ENCODE results near the gene OR4C6.

DNA sequence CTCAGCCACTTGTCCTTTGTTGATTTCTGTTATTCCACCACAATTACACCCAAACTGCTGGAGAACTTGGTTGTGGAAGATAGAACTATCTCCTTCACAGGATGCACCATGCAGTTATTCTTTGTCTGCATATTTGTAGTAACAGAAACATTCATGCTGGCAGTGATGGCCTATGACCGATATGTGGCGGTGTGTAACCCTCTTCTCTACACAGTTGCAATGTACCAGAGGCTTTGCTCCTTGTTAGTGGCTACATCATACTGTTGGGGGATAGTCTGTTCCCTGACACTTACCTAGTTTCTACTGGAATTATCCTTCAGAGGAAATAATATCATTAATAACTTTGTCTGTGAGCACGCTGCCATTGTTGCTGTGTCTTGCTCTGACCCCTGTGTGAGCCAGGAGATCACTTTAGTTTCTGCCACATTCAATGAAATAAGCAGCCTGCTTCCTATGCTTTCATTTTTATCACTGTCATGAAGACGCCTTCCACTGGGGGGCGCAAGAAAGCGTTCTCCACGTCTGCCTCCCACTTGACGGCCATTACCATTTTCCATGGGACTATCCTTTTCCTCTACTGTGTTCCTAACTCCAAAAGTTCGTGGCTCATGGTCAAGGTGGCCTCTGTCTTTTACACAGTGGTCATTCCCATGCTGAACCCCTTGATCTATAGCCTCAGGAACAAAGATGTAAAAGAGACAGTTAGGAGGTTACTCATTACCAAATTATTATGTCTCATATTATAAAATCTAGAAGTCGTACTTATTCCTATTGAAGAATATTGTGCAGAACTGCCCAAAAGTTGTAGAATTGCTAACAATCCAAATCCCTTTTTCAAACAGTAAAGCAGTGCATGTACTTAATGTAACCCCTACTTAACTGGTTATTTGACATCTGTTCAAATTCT lies 53.2 kb downstream of the OR4C6 start:
- TF ChIP-seq, protein P1, sequence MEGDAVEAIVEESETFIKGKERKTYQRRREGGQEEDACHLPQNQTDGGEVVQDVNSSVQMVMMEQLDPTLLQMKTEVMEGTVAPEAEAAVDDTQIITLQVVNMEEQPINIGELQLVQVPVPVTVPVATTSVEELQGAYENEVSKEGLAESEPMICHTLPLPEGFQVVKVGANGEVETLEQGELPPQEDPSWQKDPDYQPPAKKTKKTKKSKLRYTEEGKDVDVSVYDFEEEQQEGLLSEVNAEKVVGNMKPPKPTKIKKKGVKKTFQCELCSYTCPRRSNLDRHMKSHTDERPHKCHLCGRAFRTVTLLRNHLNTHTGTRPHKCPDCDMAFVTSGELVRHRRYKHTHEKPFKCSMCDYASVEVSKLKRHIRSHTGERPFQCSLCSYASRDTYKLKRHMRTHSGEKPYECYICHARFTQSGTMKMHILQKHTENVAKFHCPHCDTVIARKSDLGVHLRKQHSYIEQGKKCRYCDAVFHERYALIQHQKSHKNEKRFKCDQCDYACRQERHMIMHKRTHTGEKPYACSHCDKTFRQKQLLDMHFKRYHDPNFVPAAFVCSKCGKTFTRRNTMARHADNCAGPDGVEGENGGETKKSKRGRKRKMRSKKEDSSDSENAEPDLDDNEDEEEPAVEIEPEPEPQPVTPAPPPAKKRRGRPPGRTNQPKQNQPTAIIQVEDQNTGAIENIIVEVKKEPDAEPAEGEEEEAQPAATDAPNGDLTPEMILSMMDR (conservative IDR thresholded peaks at IDR 0.05; ENCODE audit: low read depth, low read length), result peak; percentile 64
- TF ChIP-seq EZH2 (IDR thresholded peaks at IDR 0.05; ENCODE audit: low read length, unreplicated experiment), result no peak
